H9 (cell line): Measurements from ENCODE around the gene CLECL1. TPM values are rescaled to one million over a fixed set of nuclear protein-coding genes. Genes with fewer than 3 reads are reported as not detected.

Source experiments
- DNase-seq: peaks from one replicate; pipeline ENCODE4 v3.0.0-alpha.2; 2017
- H2AFZ ChIP-seq: one replicate; pipeline ENCODE4 v1.6.1; 2013; ENCODE audit warnings: mild to moderate bottlenecking, low read length, control low read depth, moderate library complexity
- H2AK5ac ChIP-seq: 2 replicates; pipeline ENCODE4 v1.6.1; 2013; ENCODE audit warnings: low read length, control low read depth, mixed read lengths; ENCODE audit not compliant: insufficient read length
- H2BK120ac ChIP-seq: one replicate; pipeline ENCODE4 v1.6.1; 2013; ENCODE audit warnings: low read depth, mild to moderate bottlenecking, low read length, control low read depth, inconsistent platforms; ENCODE audit not compliant: poor library complexity, severe bottlenecking
- H2BK12ac ChIP-seq: 2 replicates; pipeline ENCODE4 v1.6.1; 2013; ENCODE audit warnings: low read length, control low read depth, mixed read lengths, low read depth; ENCODE audit not compliant: insufficient read length
- H2BK15ac ChIP-seq: 2 replicates; pipeline ENCODE4 v1.6.1; 2013; ENCODE audit warnings: low read depth, low read length, control low read depth
- H2BK20ac ChIP-seq: one replicate; pipeline ENCODE4 v1.6.1; 2013; ENCODE audit warnings: low read depth, mild to moderate bottlenecking, low read length, control low read depth, inconsistent platforms; ENCODE audit not compliant: poor library complexity, severe bottlenecking
- H2BK5ac ChIP-seq: 2 replicates; pipeline ENCODE4 v1.6.1; 2013; ENCODE audit warnings: low read length, control low read depth, mixed read lengths; ENCODE audit not compliant: insufficient read length
- H3K14ac ChIP-seq: 2 replicates; pipeline ENCODE4 v1.6.1; 2013; ENCODE audit warnings: low read length, control low read depth; ENCODE audit not compliant: insufficient read depth
- H3K18ac ChIP-seq: 2 replicates; pipeline ENCODE4 v1.6.1; 2013; ENCODE audit warnings: low read depth, mild to moderate bottlenecking, mixed read lengths, low read length, control low read depth; ENCODE audit not compliant: insufficient read length
- H3K23ac ChIP-seq: 2 replicates; pipeline ENCODE4 v1.6.1; 2013; ENCODE audit warnings: low read length, control low read depth, mixed read lengths, low read depth; ENCODE audit not compliant: insufficient read length
- H3K23me2 ChIP-seq: 2 replicates; pipeline ENCODE4 v1.6.1; 2013; ENCODE audit warnings: low read depth, mild to moderate bottlenecking, mixed read lengths, low read length, control low read depth; ENCODE audit not compliant: insufficient read length, poor library complexity, severe bottlenecking
- H3K27ac ChIP-seq: 2 replicates; pipeline ENCODE4 v1.5.1; 2013; ENCODE audit warnings: low read length, control low read depth, mixed read lengths, low read depth; ENCODE audit not compliant: insufficient read length
- H3K27me3 ChIP-seq: 2 replicates; pipeline ENCODE4 v1.6.1; 2013; ENCODE audit warnings: low read length, control low read depth, inconsistent platforms; ENCODE audit not compliant: insufficient read depth
- H3K4ac ChIP-seq: 2 replicates; pipeline ENCODE4 v1.6.1; 2013; ENCODE audit warnings: low read depth, mild to moderate bottlenecking, control low read depth, inconsistent platforms, low read length, moderate library complexity
- H3K4me1 ChIP-seq: 2 replicates; pipeline ENCODE4 v1.6.1; 2013; ENCODE audit warnings: low read length, control low read depth, inconsistent platforms; ENCODE audit not compliant: insufficient read depth
- H3K4me2 ChIP-seq: 2 replicates; pipeline ENCODE4 v1.6.1; 2013; ENCODE audit warnings: low read length, control low read depth, mixed read lengths; ENCODE audit not compliant: insufficient read length, insufficient read depth
- H3K56ac ChIP-seq: 2 replicates; pipeline ENCODE4 v1.6.1; 2013; ENCODE audit warnings: low read depth, mild to moderate bottlenecking, mixed read lengths, low read length, control low read depth; ENCODE audit not compliant: insufficient read length
- H3K79me1 ChIP-seq: 2 replicates; pipeline ENCODE4 v1.6.1; 2013; ENCODE audit warnings: low read depth, mild to moderate bottlenecking, moderate library complexity, low read length, control low read depth, inconsistent platforms; ENCODE audit not compliant: insufficient read depth, poor library complexity, severe bottlenecking
- H3K79me2 ChIP-seq: 2 replicates; pipeline ENCODE4 v1.6.1; 2013; ENCODE audit warnings: low read length, control low read depth, inconsistent platforms; ENCODE audit not compliant: insufficient read depth
- H3K9ac ChIP-seq: 2 replicates; pipeline ENCODE4 v1.6.1; 2013; ENCODE audit warnings: low read length, control low read depth, mixed read lengths; ENCODE audit not compliant: insufficient read length; ENCODE audit errors: extremely low read depth
- H3K9me3 ChIP-seq: one replicate; pipeline ENCODE4 v1.6.1; 2013; ENCODE audit warnings: low read depth, low read length, inconsistent platforms; ENCODE audit not compliant: control insufficient read depth
- H3T11ph ChIP-seq: one replicate; pipeline ENCODE4 v1.6.1; 2013; ENCODE audit warnings: mild to moderate bottlenecking, low read length, control low read depth, inconsistent platforms
- H4K20me1 ChIP-seq: one replicate; pipeline ENCODE4 v1.6.1; 2013; ENCODE audit not compliant: control insufficient read depth, insufficient read length, insufficient read depth
- H4K5ac ChIP-seq: 2 replicates; pipeline ENCODE4 v1.6.1; 2013; ENCODE audit warnings: low read depth, mild to moderate bottlenecking, mixed read lengths, low read length, control low read depth; ENCODE audit not compliant: insufficient read length
- H4K8ac ChIP-seq: replicated peaks from 2 replicates; pipeline ENCODE4 v1.6.1; 2013; ENCODE audit warnings: low read length, control low read depth, mixed read lengths, low read depth; ENCODE audit not compliant: insufficient read length
- H4K91ac ChIP-seq: 2 replicates; pipeline ENCODE4 v1.6.1; 2013; ENCODE audit warnings: low read depth, mild to moderate bottlenecking, moderate library complexity, mixed read lengths, low read length, control low read depth; ENCODE audit not compliant: insufficient read length
- H3K27ac Mint-ChIP-seq, 3 experiments: 2 replicates in 2 of 3; 3 replicates in 1 of 3; pipeline ENCODE4 v1.8.0; 2020 to 2021; ENCODE audit warnings: mixed read lengths in 3 of 3, mild to moderate bottlenecking in 1 of 3, moderate library complexity in 1 of 3
- H3K27me3 Mint-ChIP-seq: 2 replicates; pipeline ENCODE4 v1.8.0; 2021; ENCODE audit warnings: low read depth, mild to moderate bottlenecking, moderate library complexity, mixed read lengths
- H3K36me3 Mint-ChIP-seq, 3 experiments: 2 replicates in 2 of 3; 3 replicates in 1 of 3; pipeline ENCODE4 v1.8.0; 2020 to 2021; ENCODE audit warnings: low read depth in 3 of 3, mixed read lengths in 3 of 3; ENCODE audit not compliant: insufficient read depth in 1 of 3
- H3K4me1 Mint-ChIP-seq, 2 experiments: 2 replicates each; pipeline ENCODE4 v1.8.0; 2020; ENCODE audit warnings: mixed read lengths in 2 of 2
- H3K4me3 Mint-ChIP-seq, 2 experiments: 2 replicates in 1 of 2; 3 replicates in 1 of 2; pipeline ENCODE4 v1.8.0; 2020 to 2021; ENCODE audit warnings: mild to moderate bottlenecking in 2 of 2, mixed read lengths in 2 of 2, moderate library complexity in 1 of 2
- H3K9me3 Mint-ChIP-seq, 2 experiments: 2 replicates in 1 of 2; 3 replicates in 1 of 2; pipeline ENCODE4 v1.8.0; 2020; ENCODE audit warnings: mild to moderate bottlenecking in 2 of 2, mixed read lengths in 2 of 2, moderate library complexity in 1 of 2
- CTCF ChIP-seq: fragments of 200-600 bp; sonication (generic); conservative IDR thresholded peaks from 3 replicates; pipeline ENCODE4 v1.8.0; 2021; ENCODE audit warnings: antibody characterized with exemption, mild to moderate bottlenecking
- WGBS: extraction: QIAGEN DNeasy Blood & Tissue Kit; methylation state at CpG from one replicate; pipeline ENCODE4 v1.1.7; 2013; ENCODE audit warnings: missing lambda C conversion rate, low lambda C conversion rate, mixed read lengths; ENCODE audit not compliant: insufficient read length; ENCODE audit errors: extremely low coverage; 5-methylcytosine and 5-hydroxymethylcytosine counted together
- total RNA-seq: library from RNA; stranded (reverse); gene quantifications from 2 replicates; pipeline ENCODE4 v1.2.1, GENCODE V29; 2021

CLECL1 gene
- total RNA-seq, 1 experiment from 2014 or later, result not detected

GRCh38 chr12:9752145-9752933, 19.4 kb upstream of the CLECL1 start:
- no peak overlapping the region for H2BK15ac ChIP-seq
- H3K18ac ChIP-seq, result no peak overlapping the region
- TF ChIP-seq CTCF, result no peak
- WGBS, result no CpG with 5 or more reads among the region's 2 CpGs
- H3K36me3 Mint-ChIP-seq, result no peaks in the 10 kb centered on the region
- H3K23ac ChIP-seq, result no peak overlapping the region
- H3K27ac Mint-ChIP-seq, result no peak overlapping the region
- H3K79me2 ChIP-seq, result no peaks in the 10 kb centered on the region
- H3K9me3 Mint-ChIP-seq, result no peaks in the 10 kb centered on the region
- H3K4me1 ChIP-seq, result no peaks in the 10 kb centered on the region
- no peaks in the 10 kb centered on the region for H3K9me3 ChIP-seq
- no peaks in the 10 kb centered on the region for H3K79me1 ChIP-seq
- H3K27me3 ChIP-seq, result no peaks in the 10 kb centered on the region
- H4K20me1 ChIP-seq, result no peaks in the 10 kb centered on the region
- no peak overlapping the region for H2BK12ac ChIP-seq
- no peak for DNase-seq
- H3K4ac ChIP-seq, result no peak overlapping the region
- H4K8ac ChIP-seq, result no peak overlapping the region
- no peak overlapping the region for H4K91ac ChIP-seq
- H3K27me3 Mint-ChIP-seq, result no peaks in the 10 kb centered on the region
- H2BK5ac ChIP-seq, result no peak overlapping the region
- H2AK5ac ChIP-seq, result no peak overlapping the region
- H2BK120ac ChIP-seq, result no peak overlapping the region
- no peak overlapping the region for H3T11ph ChIP-seq
- no peak overlapping the region for H2AFZ ChIP-seq
- H3K4me2 ChIP-seq, result no peak overlapping the region
- no peaks in the 10 kb centered on the region for H3K23me2 ChIP-seq
- no peak overlapping the region for H4K5ac ChIP-seq
- no peak overlapping the region for H2BK20ac ChIP-seq
- no peak overlapping the region for H3K9ac ChIP-seq
- H3K14ac ChIP-seq, result no peak overlapping the region
- no peak overlapping the region for H3K56ac ChIP-seq
- peaks cover 12 to 19% of the 10 kb centered on the region in 2 experiments for H3K4me1 Mint-ChIP-seq
- no peak overlapping the region for H3K4me3 Mint-ChIP-seq
- no peak overlapping the region for H3K27ac ChIP-seq
